Uterus (tissue), 4 donors: ENCODE results near the gene NR3C2. TPM values are rescaled to one million over a fixed set of nuclear protein-coding genes. Genes with fewer than 3 reads are reported as not detected.

Experiments used
- DNase-seq, 2 donors: peaks; one replicate each; pipeline ENCODE4 v3.0.0-alpha.2; 2019 to 2020
- H3K27ac ChIP-seq, 2 donors: fragments of 200-600 bp; sonication (generic); 1 replicate in 1 of 2; 2 replicates in 1 of 2; pipeline ENCODE4 v1.5.1; 2016 to 2018
- H3K27me3 ChIP-seq, 2 donors: fragments of 200-600 bp; sonication (generic); one replicate each; pipeline ENCODE4 v1.5.1; 2018 to 2019; ENCODE audit warnings: control low read depth in 1 of 2
- H3K36me3 ChIP-seq, 2 donors: fragments of 200-600 bp; sonication (generic); one replicate each; pipeline ENCODE4 v1.5.1; 2019; ENCODE audit warnings: control low read depth in 1 of 2
- H3K4me1 ChIP-seq, 2 donors: fragments of 200-600 bp; sonication (generic); one replicate each; pipeline ENCODE4 v1.5.1; 2018 to 2019; ENCODE audit warnings: control low read depth in 1 of 2
- H3K4me3 ChIP-seq, 2 donors: fragments of 200-600 bp; sonication (generic); 1 replicate in 1 of 2; 2 replicates in 1 of 2; pipeline ENCODE4 v1.5.1; 2018 to 2019; ENCODE audit warnings: mild to moderate bottlenecking in 1 of 2
- H3K9me3 ChIP-seq, 2 donors: fragments of 200-600 bp; sonication (generic); one replicate each; pipeline ENCODE4 v1.5.1; 2019; ENCODE audit warnings: control low read depth in 1 of 2
- POLR2A ChIP-seq, 2 donors: fragments of 450-650 bp; IDR thresholded peaks; one replicate each; pipeline ENCODE4 v1.6.1; 2016; ENCODE audit warnings: antibody characterized with exemption in 2 of 2, mild to moderate bottlenecking in 1 of 2, moderate library complexity in 1 of 2
- intact Hi-C: fragments of 100-400 bp; cut with DNase I; formaldehyde crosslinking; loops from one replicate; pipeline ENCODE4 v1.15.1; 2023; ENCODE audit warnings: low total_unique reads
- total RNA-seq, 4 donors: library from RNA; depleted of rRNA in 3 of 4; stranded (reverse); fragments of >200 nt in 3 of 4; gene quantifications; one replicate each; pipeline versions ENCODE4 v1.1.0 to v1.2.4, GENCODE V29; 2014 to 2023
- TF ChIP-seq, protein P1 (sequence below), 4 experiments: fragments of 200-600 bp in 2 of 4; fragments of 450-650 bp in 2 of 4; sonication (generic) in 2 of 4; IDR thresholded peaks; one replicate each; pipeline ENCODE4 v1.5.1; 2016 to 2019; ENCODE audit warnings: antibody characterized with exemption in 4 of 4, mild to moderate bottlenecking in 2 of 4, moderate library complexity in 1 of 4
- donor health status: DM: yes; HTN: yes; CAD: no.

Gene NR3C2
- total RNA-seq, 4 donors from 2014 or later: 10.0 to 46.7 (median 12.5) TPM

DNA sequence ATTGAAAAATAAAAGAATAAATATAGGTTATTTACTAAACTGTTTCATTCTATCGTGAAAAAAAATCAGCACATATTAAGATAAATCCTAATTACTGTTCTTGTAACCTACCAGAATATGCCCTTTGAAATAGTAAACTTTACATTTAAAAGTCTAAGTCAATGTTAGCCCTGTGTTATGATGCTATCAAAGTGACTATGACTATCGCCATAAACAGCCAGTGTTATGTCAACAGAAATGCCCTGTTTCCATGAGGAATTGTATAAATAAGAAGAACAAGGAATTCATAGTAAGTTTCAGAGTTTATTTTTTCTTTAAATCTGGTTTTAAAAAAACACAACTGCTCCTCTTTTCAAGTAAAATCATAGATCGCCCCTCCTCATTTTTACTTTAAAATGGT is 11.4 kb downstream of the NR3C2 start:
- DNase-seq: no peak
- Histone ChIP-seq H3K27me3 (no peaks in the 10 kb centered on the region), H3K36me3 (no peaks in the 10 kb centered on the region), H3K27ac (no peak overlapping the region), H3K4me3 (no peak overlapping the region), H3K4me1 (no peaks in the 10 kb centered on the region), H3K9me3 (no peaks in the 10 kb centered on the region)
- intact Hi-C loops: no loop called here
- TF ChIP-seq, protein P1, sequence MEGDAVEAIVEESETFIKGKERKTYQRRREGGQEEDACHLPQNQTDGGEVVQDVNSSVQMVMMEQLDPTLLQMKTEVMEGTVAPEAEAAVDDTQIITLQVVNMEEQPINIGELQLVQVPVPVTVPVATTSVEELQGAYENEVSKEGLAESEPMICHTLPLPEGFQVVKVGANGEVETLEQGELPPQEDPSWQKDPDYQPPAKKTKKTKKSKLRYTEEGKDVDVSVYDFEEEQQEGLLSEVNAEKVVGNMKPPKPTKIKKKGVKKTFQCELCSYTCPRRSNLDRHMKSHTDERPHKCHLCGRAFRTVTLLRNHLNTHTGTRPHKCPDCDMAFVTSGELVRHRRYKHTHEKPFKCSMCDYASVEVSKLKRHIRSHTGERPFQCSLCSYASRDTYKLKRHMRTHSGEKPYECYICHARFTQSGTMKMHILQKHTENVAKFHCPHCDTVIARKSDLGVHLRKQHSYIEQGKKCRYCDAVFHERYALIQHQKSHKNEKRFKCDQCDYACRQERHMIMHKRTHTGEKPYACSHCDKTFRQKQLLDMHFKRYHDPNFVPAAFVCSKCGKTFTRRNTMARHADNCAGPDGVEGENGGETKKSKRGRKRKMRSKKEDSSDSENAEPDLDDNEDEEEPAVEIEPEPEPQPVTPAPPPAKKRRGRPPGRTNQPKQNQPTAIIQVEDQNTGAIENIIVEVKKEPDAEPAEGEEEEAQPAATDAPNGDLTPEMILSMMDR (IDR thresholded peaks at IDR 0.05): no peak
- TF ChIP-seq POLR2A (IDR thresholded peaks at IDR 0.05): no peak

DNA sequence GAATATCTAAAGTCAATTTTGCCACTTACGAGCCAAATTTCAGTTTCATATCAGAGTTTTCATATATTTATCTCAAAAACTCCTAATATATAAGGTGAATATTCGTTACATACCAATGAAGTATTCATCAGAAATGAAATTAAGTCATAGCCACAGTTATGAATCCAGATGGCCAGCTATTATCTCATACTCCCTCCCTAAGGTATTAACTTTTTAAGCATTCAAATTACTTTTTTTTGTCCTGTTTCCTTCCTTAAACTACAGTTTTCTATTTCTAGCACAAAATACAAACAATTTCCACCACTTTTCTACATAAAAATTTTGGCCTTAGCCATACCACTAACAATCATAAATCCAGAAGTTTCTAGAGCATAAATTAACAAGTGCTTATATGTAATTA is 13.0 kb downstream of the NR3C2 start:
- no peak for TF ChIP-seq POLR2A (IDR thresholded peaks at IDR 0.05)
- TF ChIP-seq, protein P1 (IDR thresholded peaks at IDR 0.05): no peak
- no peak for DNase-seq
- intact Hi-C loops: no loop called here
- Histone ChIP-seq H3K4me3 (no peak overlapping the region), H3K9me3 (no peaks in the 10 kb centered on the region), H3K27ac (no peak overlapping the region), H3K4me1 (no peaks in the 10 kb centered on the region), H3K27me3 (no peaks in the 10 kb centered on the region), H3K36me3 (no peaks in the 10 kb centered on the region)

DNA sequence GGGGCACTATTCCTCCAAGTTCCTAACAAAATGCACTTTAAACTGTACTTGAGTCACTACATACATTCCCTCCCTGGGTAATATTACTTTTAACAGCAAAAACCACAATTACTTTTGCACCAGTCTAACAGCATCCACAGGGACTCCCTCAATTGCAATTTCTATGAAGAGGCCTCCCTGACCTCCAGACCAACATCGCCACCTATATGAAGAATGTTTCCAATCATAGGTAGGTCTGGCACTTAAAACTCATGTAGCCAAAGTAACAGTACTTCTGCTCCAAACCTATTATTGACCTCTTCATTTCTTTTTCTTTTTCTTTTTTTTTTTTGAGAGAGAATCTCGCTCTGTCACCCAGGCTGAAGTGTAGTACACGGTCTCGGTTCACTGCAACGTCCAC is 15.6 kb downstream of the NR3C2 start:
- no peak for TF ChIP-seq POLR2A (IDR thresholded peaks at IDR 0.05)
- TF ChIP-seq, protein P1 (IDR thresholded peaks at IDR 0.05): no peak
- no peak overlapping the region for H3K4me3 ChIP-seq
- no peaks in the 10 kb centered on the region for H3K4me1 ChIP-seq
- intact Hi-C loops: no loop called here
- H3K27ac ChIP-seq: no peak overlapping the region
- no peaks in the 10 kb centered on the region for H3K9me3 ChIP-seq
- H3K36me3 ChIP-seq: no peaks in the 10 kb centered on the region
- DNase-seq: no peak
- no peaks in the 10 kb centered on the region for H3K27me3 ChIP-seq

DNA sequence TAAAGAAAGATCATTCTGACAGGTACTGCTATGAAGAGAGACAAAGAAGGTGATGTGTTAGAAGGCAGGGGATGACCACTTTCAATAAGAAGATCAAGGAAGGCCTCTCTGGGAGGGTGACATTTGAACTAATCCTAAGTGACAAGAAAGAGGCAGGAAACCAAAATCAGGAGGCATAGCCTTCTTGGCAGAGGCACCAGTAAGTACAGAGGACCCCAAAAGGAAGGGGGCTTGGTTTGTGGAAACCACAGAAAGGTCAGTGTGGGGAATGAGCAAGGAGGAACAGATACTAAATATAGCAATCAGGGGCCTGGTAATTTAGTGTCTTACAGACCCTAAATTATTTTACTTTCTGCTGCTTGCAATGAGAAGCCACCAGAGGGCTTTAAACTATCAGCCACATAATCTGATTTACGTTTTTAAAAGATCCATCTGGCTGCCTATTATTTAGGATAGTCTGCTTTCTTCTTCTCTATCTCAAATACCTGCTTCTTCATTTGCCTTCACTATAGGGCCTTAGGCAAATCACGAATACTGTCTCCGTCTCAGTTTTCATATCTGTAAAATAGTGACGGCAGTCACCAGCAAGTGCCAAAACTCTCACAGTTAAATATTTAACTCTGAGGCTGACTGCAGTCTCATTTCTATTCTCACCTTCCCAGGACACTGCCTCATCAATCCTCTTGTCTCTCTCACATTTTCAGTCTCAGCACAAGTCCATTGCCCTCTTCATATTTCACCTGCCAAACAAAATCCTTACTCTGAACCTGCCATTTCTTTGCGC is 16.7 kb downstream of the NR3C2 start:
- H3K4me1 ChIP-seq: no peaks in the 10 kb centered on the region
- DNase-seq: no peak
- intact Hi-C loops: no loop called here
- no peak overlapping the region for H3K4me3 ChIP-seq
- TF ChIP-seq POLR2A (IDR thresholded peaks at IDR 0.05): no peak
- TF ChIP-seq, protein P1 (IDR thresholded peaks at IDR 0.05): no peak
- H3K27ac ChIP-seq: no peak overlapping the region
- no peaks in the 10 kb centered on the region for H3K27me3 ChIP-seq
- no peaks in the 10 kb centered on the region for H3K9me3 ChIP-seq
- H3K36me3 ChIP-seq: no peaks in the 10 kb centered on the region

DNA sequence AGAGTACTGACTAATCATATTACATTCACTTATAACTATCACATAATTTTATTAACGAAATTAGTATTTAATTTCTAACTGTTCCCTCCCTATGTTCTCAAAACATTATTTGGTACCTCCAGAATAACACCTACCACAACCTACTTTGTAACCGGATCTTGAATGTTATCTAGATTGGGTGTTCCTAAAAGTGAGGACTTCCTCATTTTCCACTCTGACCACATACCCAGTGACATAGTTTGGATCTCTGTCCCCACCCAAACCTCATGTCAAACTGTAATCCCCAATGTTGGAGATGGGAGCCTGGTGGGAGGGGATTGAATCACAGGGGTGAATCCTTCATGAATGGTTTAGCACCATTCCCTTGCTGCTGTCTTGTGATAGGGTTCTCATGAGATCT is 21.8 kb downstream of the NR3C2 start:
- DNase-seq: no peak
- H3K9me3 ChIP-seq: no peaks in the 10 kb centered on the region
- no peaks in the 10 kb centered on the region for H3K36me3 ChIP-seq
- H3K27ac ChIP-seq: no peak overlapping the region
- no peak overlapping the region for H3K4me3 ChIP-seq
- no peaks in the 10 kb centered on the region for H3K27me3 ChIP-seq
- intact Hi-C loops: no loop called here
- TF ChIP-seq, protein P1 (IDR thresholded peaks at IDR 0.05): no peak
- TF ChIP-seq POLR2A (IDR thresholded peaks at IDR 0.05): no peak
- H3K4me1 ChIP-seq: no peaks in the 10 kb centered on the region
